B cell (primary cell): ENCODE results near the gene ZNF506.

Experiments used
- EZH2 ChIP-seq: IDR thresholded peaks from 2 replicates; pipeline ENCODE4 v1.6.1; 2012; ENCODE audit warnings: borderline replicate concordance, low read depth, mild to moderate bottlenecking, moderate library complexity, low read length; ENCODE audit not compliant: insufficient read depth, poor library complexity, severe bottlenecking
- TF ChIP-seq, protein P1 (sequence below): fragments of 200-600 bp; IDR thresholded peaks from one replicate; pipeline ENCODE4 v1.8.0; 2022; ENCODE audit warnings: antibody characterized with exemption, mild to moderate bottlenecking

DNA sequence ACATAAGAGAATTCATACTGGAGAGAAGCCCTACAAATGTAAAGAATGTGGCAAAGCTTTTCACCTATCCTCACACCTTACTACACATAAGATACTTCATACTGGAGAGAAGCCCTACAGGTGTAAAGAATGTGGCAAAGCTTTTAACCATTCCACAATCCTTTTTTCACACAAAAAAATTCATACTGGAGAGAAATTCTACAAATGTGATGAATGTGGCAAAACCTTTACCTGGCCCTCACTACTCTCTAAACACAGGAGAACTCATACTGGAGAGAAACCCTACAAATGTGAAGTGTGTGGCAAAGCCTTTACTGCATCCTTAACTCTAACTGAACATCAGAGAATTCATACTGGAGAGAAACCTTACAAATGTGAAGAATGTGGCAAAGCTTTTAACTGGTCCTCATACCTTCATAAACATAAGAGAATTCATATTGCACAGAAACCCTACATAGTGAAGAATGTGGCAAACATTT, 14.0 kb upstream of the ZNF506 start:
- TF ChIP-seq, protein P1, sequence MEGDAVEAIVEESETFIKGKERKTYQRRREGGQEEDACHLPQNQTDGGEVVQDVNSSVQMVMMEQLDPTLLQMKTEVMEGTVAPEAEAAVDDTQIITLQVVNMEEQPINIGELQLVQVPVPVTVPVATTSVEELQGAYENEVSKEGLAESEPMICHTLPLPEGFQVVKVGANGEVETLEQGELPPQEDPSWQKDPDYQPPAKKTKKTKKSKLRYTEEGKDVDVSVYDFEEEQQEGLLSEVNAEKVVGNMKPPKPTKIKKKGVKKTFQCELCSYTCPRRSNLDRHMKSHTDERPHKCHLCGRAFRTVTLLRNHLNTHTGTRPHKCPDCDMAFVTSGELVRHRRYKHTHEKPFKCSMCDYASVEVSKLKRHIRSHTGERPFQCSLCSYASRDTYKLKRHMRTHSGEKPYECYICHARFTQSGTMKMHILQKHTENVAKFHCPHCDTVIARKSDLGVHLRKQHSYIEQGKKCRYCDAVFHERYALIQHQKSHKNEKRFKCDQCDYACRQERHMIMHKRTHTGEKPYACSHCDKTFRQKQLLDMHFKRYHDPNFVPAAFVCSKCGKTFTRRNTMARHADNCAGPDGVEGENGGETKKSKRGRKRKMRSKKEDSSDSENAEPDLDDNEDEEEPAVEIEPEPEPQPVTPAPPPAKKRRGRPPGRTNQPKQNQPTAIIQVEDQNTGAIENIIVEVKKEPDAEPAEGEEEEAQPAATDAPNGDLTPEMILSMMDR, result no peak
- no peak for TF ChIP-seq EZH2
